Kidney epithelial cell (primary cell): ENCODE results near the gene ZNF433. TPM values are rescaled to one million over a fixed set of nuclear protein-coding genes. Genes with fewer than 3 reads are reported as not detected.
"Not testable (repeated sequence)": the region's sequence is repeated elsewhere in the genome, so short reads cannot be mapped to it uniquely, and the experiment has no call there.

Experiments used
- DNase-seq: peaks from one replicate; pipeline ENCODE4 v3.0.0-alpha.2; 2010; ENCODE audit warnings: low read depth
- H3K27me3 ChIP-seq: 2 replicates; pipeline ENCODE4 v1.6.0; 2011; ENCODE audit warnings: low read length; ENCODE audit not compliant: control insufficient read depth, insufficient read depth
- H3K36me3 ChIP-seq: 2 replicates; pipeline ENCODE4 v1.5.1; 2011; ENCODE audit warnings: low read length; ENCODE audit not compliant: control insufficient read depth, insufficient read depth
- H3K4me3 ChIP-seq: 2 replicates; pipeline ENCODE4 v1.5.1; 2011; ENCODE audit warnings: low read depth, mild to moderate bottlenecking, control low read depth, low read length
- CTCF ChIP-seq: IDR thresholded peaks from 2 replicates; pipeline ENCODE4 v1.5.1; 2011; ENCODE audit warnings: mild to moderate bottlenecking, moderate library complexity, low read length, control low read depth, inconsistent platforms; ENCODE audit not compliant: insufficient read depth, poor library complexity, severe bottlenecking
- total RNA-seq: library from RNA; depleted of rRNA; stranded (reverse); fragments of >200 nt; gene quantifications from 2 replicates; pipeline ENCODE4 v1.2.3, GENCODE V29; 2015

The ZNF433 gene
- 3.2 and 10.3 TPM in 2 replicates for total RNA-seq

GRCh38 chr19:12035220-12036172 lies at the start of gene ZNF433:
TSS of gene ZNF433 (minus strand) at chr19:12035679. CDS start at chr19:12035539, 140 bp downstream.
- DNase-seq = peak; percentile 23
- no peaks in the 10 kb centered on the region for H3K36me3 ChIP-seq
- H3K4me3 ChIP-seq = peak within 1 kb of the TSS; percentile 85
- TF ChIP-seq CTCF = no peak
- no peaks in the 10 kb centered on the region for H3K27me3 ChIP-seq

GRCh38 chr19:12083336-12083735 lies 47.9 kb upstream of the ZNF433 start:
- not testable (repeated sequence) for DNase-seq

GRCh38 chr19:12077375-12077774 lies 41.9 kb upstream of the ZNF433 start:
- H3K36me3 ChIP-seq = peaks cover 2% of the 10 kb centered on the region
- no peak overlapping the region for H3K4me3 ChIP-seq

More at GRCh38 chr19:12083336-12083735, 47.9 kb upstream of the ZNF433 start:
- H3K27me3 ChIP-seq, H3K36me3 ChIP-seq, H3K4me3 ChIP-seq: not testable (repeated sequence)

GRCh38 chr19:12076331-12076730 lies 40.9 kb upstream of the ZNF433 start:
- H3K4me3 ChIP-seq = not testable (repeated sequence)

More at GRCh38 chr19:12077375-12077774, 41.9 kb upstream of the ZNF433 start:
- DNase-seq = no peak
- no peak for TF ChIP-seq CTCF
- H3K27me3 ChIP-seq = no peaks in the 10 kb centered on the region

GRCh38 chr19:12075538-12076139 lies 40.2 kb upstream of the ZNF433 start:
- peaks cover 2% of the 10 kb centered on the region for H3K36me3 ChIP-seq
- DNase-seq = no peak
- no peaks in the 10 kb centered on the region for H3K27me3 ChIP-seq
- H3K4me3 ChIP-seq = no peak overlapping the region
- TF ChIP-seq CTCF = no peak

More at GRCh38 chr19:12076331-12076730, 40.9 kb upstream of the ZNF433 start:
- H3K27me3 ChIP-seq, H3K36me3 ChIP-seq, DNase-seq: not testable (repeated sequence)

GRCh38 chr19:12064590-12065538 lies 29.4 kb upstream of the ZNF433 start, which contains the start of gene ZNF844:
TSS of gene ZNF844 (plus strand) at chr19:12064731. CDS start at chr19:12064874, 143 bp downstream.
- TF ChIP-seq CTCF = no peak
- DNase-seq = peak; percentile 37
- peak within 1 kb of the TSS; percentile 87 for H3K4me3 ChIP-seq
- H3K36me3 ChIP-seq = no peaks in the 10 kb centered on the region
- H3K27me3 ChIP-seq = no peaks in the 10 kb centered on the region
